Liver (tissue), 9 donors: ENCODE measurements around the gene BTBD9. TPM values are rescaled to one million over a fixed set of nuclear protein-coding genes. Genes with fewer than 3 reads are reported as not detected.

Experiments used
- DNase-seq: peaks from one replicate; pipeline ENCODE4 v3.0.0-alpha.2; 2017; ENCODE audit warnings: low spot score
- H3K27ac ChIP-seq, 2 donors: one replicate each; pipeline ENCODE4 v1.7.0; 2013; ENCODE audit warnings: inconsistent platforms in 2 of 2, low read length in 2 of 2, control low read depth in 1 of 2, low read depth in 1 of 2, mild to moderate bottlenecking in 1 of 2
- H3K27me3 ChIP-seq, 4 donors: one replicate each; pipeline versions ENCODE4 v1.6.1 to v1.7.0; 2013; ENCODE audit warnings: low read length in 3 of 4, inconsistent platforms in 1 of 4, mild to moderate bottlenecking in 1 of 4, moderate library complexity in 1 of 4; ENCODE audit not compliant: control insufficient read depth in 4 of 4, insufficient read depth in 4 of 4
- H3K36me3 ChIP-seq, 4 donors: one replicate each; pipeline versions ENCODE4 v1.6.1 to v1.7.0; 2013; ENCODE audit warnings: low read length in 3 of 4, mild to moderate bottlenecking in 3 of 4, low read depth in 1 of 4, moderate library complexity in 1 of 4; ENCODE audit not compliant: control insufficient read depth in 4 of 4, insufficient read depth in 3 of 4
- H3K4me1 ChIP-seq, 4 donors: one replicate each; pipeline versions ENCODE4 v1.6.1 to v1.7.0; 2013; ENCODE audit warnings: low read length in 3 of 4, mild to moderate bottlenecking in 3 of 4, moderate library complexity in 1 of 4; ENCODE audit not compliant: control insufficient read depth in 4 of 4, insufficient read depth in 4 of 4
- H3K4me3 ChIP-seq, 3 donors: one replicate each; pipeline versions ENCODE4 v1.6.1 to v1.7.0; 2013; ENCODE audit warnings: low read length in 3 of 3, control low read depth in 1 of 3, low read depth in 1 of 3, mild to moderate bottlenecking in 1 of 3
- H3K9ac ChIP-seq, 2 donors: one replicate each; pipeline ENCODE4 v1.7.0; 2013; ENCODE audit warnings: low read length in 2 of 2, mild to moderate bottlenecking in 2 of 2, moderate library complexity in 2 of 2, control low read depth in 1 of 2, low read depth in 1 of 2
- H3K9me3 ChIP-seq, 4 donors: one replicate each; pipeline versions ENCODE4 v1.6.1 to v1.7.0; 2013; ENCODE audit warnings: low read length in 3 of 4; ENCODE audit not compliant: control insufficient read depth in 4 of 4
- ATF3 ChIP-seq: IDR thresholded peaks from 2 replicates; pipeline ENCODE4 v1.6.1; 2016; ENCODE audit warnings: antibody characterized with exemption
- CTCF ChIP-seq: fragments of 150-350 bp; IDR thresholded peaks from 2 replicates; pipeline ENCODE4 v1.5.1; 2017; ENCODE audit warnings: improper control_type of control experiment, low read depth, low read length; ENCODE audit not compliant: missing input control
- EGR1 ChIP-seq, 2 donors: IDR thresholded peaks; 2 replicates each; pipeline ENCODE4 v1.6.1; 2016 to 2018; ENCODE audit warnings: antibody characterized with exemption in 2 of 2, low read depth in 2 of 2
- FOXA1 ChIP-seq: IDR thresholded peaks from 2 replicates; pipeline ENCODE4 v1.6.1; 2016; ENCODE audit warnings: antibody characterized with exemption
- FOXA2 ChIP-seq: IDR thresholded peaks from 2 replicates; pipeline ENCODE4 v1.6.1; 2016; ENCODE audit warnings: antibody characterized with exemption
- GABPA ChIP-seq, 2 donors: IDR thresholded peaks in 1 of 2; conservative IDR thresholded peaks in 1 of 2; 2 replicates each; pipeline ENCODE4 v1.6.1; 2016; ENCODE audit warnings: antibody characterized with exemption in 2 of 2, mild to moderate bottlenecking in 1 of 2, moderate library complexity in 1 of 2
- HNF4A ChIP-seq, 2 donors: conservative IDR thresholded peaks; 2 replicates each; pipeline ENCODE4 v1.6.1; 2016; ENCODE audit warnings: antibody characterized with exemption in 2 of 2, mild to moderate bottlenecking in 2 of 2
- HNF4G ChIP-seq: IDR thresholded peaks from 2 replicates; pipeline ENCODE4 v1.6.1; 2016; ENCODE audit warnings: antibody characterized with exemption
- JUND ChIP-seq, 2 donors: IDR thresholded peaks; 2 replicates each; pipeline ENCODE4 v1.6.1; 2016; ENCODE audit warnings: antibody characterized with exemption in 2 of 2
- NR2F2 ChIP-seq: IDR thresholded peaks from 2 replicates; pipeline ENCODE4 v1.6.1; 2016; ENCODE audit warnings: antibody characterized with exemption
- RAD21 ChIP-seq, 2 donors: IDR thresholded peaks; 2 replicates each; pipeline ENCODE4 v1.6.1; 2016; ENCODE audit warnings: antibody characterized with exemption in 2 of 2, mild to moderate bottlenecking in 2 of 2
- REST ChIP-seq: IDR thresholded peaks from 2 replicates; pipeline ENCODE4 v1.6.1; 2016; ENCODE audit warnings: antibody characterized with exemption, mild to moderate bottlenecking
- RXRA ChIP-seq, 2 donors: IDR thresholded peaks; 2 replicates each; pipeline ENCODE4 v1.6.1; 2017 to 2018; ENCODE audit warnings: antibody characterized with exemption in 2 of 2, mild to moderate bottlenecking in 1 of 2
- SP1 ChIP-seq: IDR thresholded peaks from 2 replicates; pipeline ENCODE4 v1.6.1; 2018; ENCODE audit warnings: antibody characterized with exemption, mild to moderate bottlenecking
- TAF1 ChIP-seq: conservative IDR thresholded peaks from 2 replicates; pipeline ENCODE4 v1.6.1; 2016; ENCODE audit warnings: antibody characterized with exemption, mild to moderate bottlenecking
- YY1 ChIP-seq: IDR thresholded peaks from 2 replicates; pipeline ENCODE4 v1.6.1; 2016; ENCODE audit warnings: antibody characterized with exemption, mild to moderate bottlenecking
- ZBTB33 ChIP-seq: IDR thresholded peaks from 2 replicates; pipeline ENCODE4 v1.6.1; 2016; ENCODE audit warnings: antibody characterized with exemption
- WGBS: extraction: QIAGEN DNeasy Blood & Tissue Kit; methylation state at CpG from one replicate; pipeline ENCODE4 v1.1.7; 2013; 5-methylcytosine and 5-hydroxymethylcytosine counted together
- polyA plus RNA-seq, 2 donors: library from polyadenylated mRNA; stranded (reverse) in 1 of 2; unstranded in 1 of 2; fragments of 200-250 nt in 1 of 2; fragments of >200 nt in 1 of 2; fragmentation: Nextera tagmentation in 1 of 2; extraction: Ambion mirVana in 1 of 2; gene quantifications; one replicate each; pipeline versions ENCODE4 v1.2.1 to v1.2.3, GENCODE V29; 2013 to 2015
- total RNA-seq, 2 donors: library from RNA; depleted of rRNA; stranded (reverse); fragments of >200 nt; gene quantifications; one replicate each; pipeline ENCODE4 v1.2.3, GENCODE V29; 2014
- TF ChIP-seq, protein P1 (sequence below): IDR thresholded peaks from 2 replicates; pipeline ENCODE4 v1.6.1; 2016; ENCODE audit warnings: antibody characterized with exemption
- donor health status: healthy.
- donor health status: healthy.
- donor health status: healthy.
- donor health status: healthy.
- donor health status: healthy.

The BTBD9 gene
- total and polyA plus RNA-seq, 4 donors = 2.0 to 12.4 (median 5.7) TPM

GRCh38 chr6:38349795-38350194 lies 289.9 kb downstream of the BTBD9 start:
- no peak for TF ChIP-seq JUND (IDR thresholded peaks at IDR 0.05)
- no peak for TF ChIP-seq ZBTB33
- no peak for TF ChIP-seq FOXA1
- TF ChIP-seq ATF3 = no peak
- TF ChIP-seq GABPA (IDR thresholded peaks at IDR 0.05 in 1 of 2, conservative IDR thresholded peaks at IDR 0.05 in 1 of 2) = no peak
- TF ChIP-seq FOXA2 = no peak
- TF ChIP-seq TAF1 = no peak
- no peak for TF ChIP-seq HNF4G
- TF ChIP-seq EGR1 (IDR thresholded peaks at IDR 0.05; ENCODE audit: low read depth in 2 of 2) = no peak
- TF ChIP-seq YY1 = no peak
- TF ChIP-seq SP1 = no peak
- no peak for TF ChIP-seq HNF4A (conservative IDR thresholded peaks at IDR 0.05)
- TF ChIP-seq RXRA (IDR thresholded peaks at IDR 0.05) = no peak
- TF ChIP-seq NR2F2 = no peak
- no peak for TF ChIP-seq RAD21 (IDR thresholded peaks at IDR 0.05)
- no peak for TF ChIP-seq REST
- TF ChIP-seq, protein P1, sequence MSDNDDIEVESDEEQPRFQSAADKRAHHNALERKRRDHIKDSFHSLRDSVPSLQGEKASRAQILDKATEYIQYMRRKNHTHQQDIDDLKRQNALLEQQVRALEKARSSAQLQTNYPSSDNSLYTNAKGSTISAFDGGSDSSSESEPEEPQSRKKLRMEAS = no peak
- no peak for TF ChIP-seq CTCF
- Histone ChIP-seq H3K4me3 (no peak overlapping the region), H3K9ac (no peak overlapping the region), H3K9me3 (no peaks in the 10 kb centered on the region), H3K27me3 (no peaks in the 10 kb centered on the region), H3K4me1 (peaks cover 0 to 2% (median 0%) of the 10 kb centered on the region in 4 donors), H3K36me3 (no peaks in the 10 kb centered on the region), H3K27ac (no peak overlapping the region)
- 90% methylated on average over 3 of the region's 3 CpGs for WGBS
- no peak for DNase-seq
